Liver (tissue), 9 donors: Measurements from ENCODE around the gene SERPINB10. TPM values are rescaled to one million over a fixed set of nuclear protein-coding genes. Genes with fewer than 3 reads are reported as not detected.

ENCODE experiments used
- DNase-seq: peaks from one replicate; pipeline ENCODE4 v3.0.0-alpha.2; 2017; ENCODE audit warnings: low spot score
- H3K27ac ChIP-seq, 2 donors: one replicate each; pipeline ENCODE4 v1.7.0; 2013; ENCODE audit warnings: inconsistent platforms in 2 of 2, low read length in 2 of 2, control low read depth in 1 of 2, low read depth in 1 of 2, mild to moderate bottlenecking in 1 of 2
- H3K27me3 ChIP-seq, 4 donors: one replicate each; pipeline versions ENCODE4 v1.6.1 to v1.7.0; 2013; ENCODE audit warnings: low read length in 3 of 4, inconsistent platforms in 1 of 4, mild to moderate bottlenecking in 1 of 4, moderate library complexity in 1 of 4; ENCODE audit not compliant: control insufficient read depth in 4 of 4, insufficient read depth in 4 of 4
- H3K36me3 ChIP-seq, 4 donors: one replicate each; pipeline versions ENCODE4 v1.6.1 to v1.7.0; 2013; ENCODE audit warnings: low read length in 3 of 4, mild to moderate bottlenecking in 3 of 4, low read depth in 1 of 4, moderate library complexity in 1 of 4; ENCODE audit not compliant: control insufficient read depth in 4 of 4, insufficient read depth in 3 of 4
- H3K4me1 ChIP-seq, 4 donors: one replicate each; pipeline versions ENCODE4 v1.6.1 to v1.7.0; 2013; ENCODE audit warnings: low read length in 3 of 4, mild to moderate bottlenecking in 3 of 4, moderate library complexity in 1 of 4; ENCODE audit not compliant: control insufficient read depth in 4 of 4, insufficient read depth in 4 of 4
- H3K4me3 ChIP-seq, 3 donors: one replicate each; pipeline versions ENCODE4 v1.6.1 to v1.7.0; 2013; ENCODE audit warnings: low read length in 3 of 3, control low read depth in 1 of 3, low read depth in 1 of 3, mild to moderate bottlenecking in 1 of 3
- H3K9ac ChIP-seq, 2 donors: one replicate each; pipeline ENCODE4 v1.7.0; 2013; ENCODE audit warnings: low read length in 2 of 2, mild to moderate bottlenecking in 2 of 2, moderate library complexity in 2 of 2, control low read depth in 1 of 2, low read depth in 1 of 2
- H3K9me3 ChIP-seq, 4 donors: one replicate each; pipeline versions ENCODE4 v1.6.1 to v1.7.0; 2013; ENCODE audit warnings: low read length in 3 of 4; ENCODE audit not compliant: control insufficient read depth in 4 of 4
- ATF3 ChIP-seq: IDR thresholded peaks from 2 replicates; pipeline ENCODE4 v1.6.1; 2016; ENCODE audit warnings: antibody characterized with exemption
- EGR1 ChIP-seq, 2 donors: IDR thresholded peaks; 2 replicates each; pipeline ENCODE4 v1.6.1; 2016 to 2018; ENCODE audit warnings: antibody characterized with exemption in 2 of 2, low read depth in 2 of 2
- FOXA1 ChIP-seq: IDR thresholded peaks from 2 replicates; pipeline ENCODE4 v1.6.1; 2016; ENCODE audit warnings: antibody characterized with exemption
- FOXA2 ChIP-seq: IDR thresholded peaks from 2 replicates; pipeline ENCODE4 v1.6.1; 2016; ENCODE audit warnings: antibody characterized with exemption
- GABPA ChIP-seq, 2 donors: IDR thresholded peaks in 1 of 2; conservative IDR thresholded peaks in 1 of 2; 2 replicates each; pipeline ENCODE4 v1.6.1; 2016; ENCODE audit warnings: antibody characterized with exemption in 2 of 2, mild to moderate bottlenecking in 1 of 2, moderate library complexity in 1 of 2
- HNF4G ChIP-seq: IDR thresholded peaks from 2 replicates; pipeline ENCODE4 v1.6.1; 2016; ENCODE audit warnings: antibody characterized with exemption
- JUND ChIP-seq, 2 donors: IDR thresholded peaks; 2 replicates each; pipeline ENCODE4 v1.6.1; 2016; ENCODE audit warnings: antibody characterized with exemption in 2 of 2
- NR2F2 ChIP-seq: IDR thresholded peaks from 2 replicates; pipeline ENCODE4 v1.6.1; 2016; ENCODE audit warnings: antibody characterized with exemption
- RAD21 ChIP-seq, 2 donors: IDR thresholded peaks; 2 replicates each; pipeline ENCODE4 v1.6.1; 2016; ENCODE audit warnings: antibody characterized with exemption in 2 of 2, mild to moderate bottlenecking in 2 of 2
- REST ChIP-seq: IDR thresholded peaks from 2 replicates; pipeline ENCODE4 v1.6.1; 2016; ENCODE audit warnings: antibody characterized with exemption, mild to moderate bottlenecking
- RXRA ChIP-seq, 2 donors: IDR thresholded peaks; 2 replicates each; pipeline ENCODE4 v1.6.1; 2017 to 2018; ENCODE audit warnings: antibody characterized with exemption in 2 of 2, mild to moderate bottlenecking in 1 of 2
- SP1 ChIP-seq: IDR thresholded peaks from 2 replicates; pipeline ENCODE4 v1.6.1; 2018; ENCODE audit warnings: antibody characterized with exemption, mild to moderate bottlenecking
- TAF1 ChIP-seq: conservative IDR thresholded peaks from 2 replicates; pipeline ENCODE4 v1.6.1; 2016; ENCODE audit warnings: antibody characterized with exemption, mild to moderate bottlenecking
- YY1 ChIP-seq: IDR thresholded peaks from 2 replicates; pipeline ENCODE4 v1.6.1; 2016; ENCODE audit warnings: antibody characterized with exemption, mild to moderate bottlenecking
- WGBS: extraction: QIAGEN DNeasy Blood & Tissue Kit; methylation state at CpG from one replicate; pipeline ENCODE4 v1.1.7; 2013; 5-methylcytosine and 5-hydroxymethylcytosine counted together
- polyA plus RNA-seq, 2 donors: library from polyadenylated mRNA; stranded (reverse) in 1 of 2; unstranded in 1 of 2; fragments of 200-250 nt in 1 of 2; fragments of >200 nt in 1 of 2; fragmentation: Nextera tagmentation in 1 of 2; extraction: Ambion mirVana in 1 of 2; gene quantifications; one replicate each; pipeline versions ENCODE4 v1.2.1 to v1.2.3, GENCODE V29; 2013 to 2015
- total RNA-seq, 2 donors: library from RNA; depleted of rRNA; stranded (reverse); fragments of >200 nt; gene quantifications; one replicate each; pipeline ENCODE4 v1.2.3, GENCODE V29; 2014
- TF ChIP-seq, protein P1 (sequence below): fragments of 150-350 bp; IDR thresholded peaks from 2 replicates; pipeline ENCODE4 v1.5.1; 2017; ENCODE audit warnings: improper control_type of control experiment, low read depth, low read length; ENCODE audit not compliant: missing input control
- donor health status: healthy.
- donor health status: healthy.
- donor health status: healthy.
- donor health status: healthy.
- donor health status: healthy.

SERPINB10 gene
- total RNA-seq: 1 to 10 TPM in 1 of 2 donors, not detected in 1; 4.6 TPM
- not detected for polyA plus RNA-seq

DNA sequence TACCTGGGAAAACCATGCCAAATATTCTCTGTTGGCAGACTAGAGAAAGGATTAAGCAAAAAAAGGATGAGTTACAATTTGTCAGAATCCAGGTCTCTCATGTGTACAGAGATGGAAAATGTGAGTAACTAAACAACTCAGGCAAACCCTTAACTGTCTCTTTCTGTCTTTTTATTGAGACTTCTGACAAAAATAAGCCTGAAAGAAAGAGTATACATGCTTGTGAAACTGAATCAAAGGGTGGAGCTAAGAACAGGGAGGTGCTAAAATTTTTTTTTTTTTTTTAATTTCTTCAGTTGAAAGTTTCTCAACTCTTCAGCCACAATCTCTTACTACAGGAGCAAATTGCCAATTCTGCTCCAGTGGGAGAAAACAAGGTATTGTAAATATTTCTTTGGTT, at the start of gene SERPINB10:
TSS of gene SERPINB10 (plus strand) at position 295 of the 400 bp plus-strand sequence. CDS start 7,553 bp downstream, outside the sequence.
- H3K27me3 ChIP-seq: no peaks in the 10 kb centered on the region
- TF ChIP-seq FOXA1: no peak
- TF ChIP-seq ATF3: no peak
- TF ChIP-seq TAF1: no peak
- TF ChIP-seq JUND (IDR thresholded peaks at IDR 0.05): no peak
- no peak within 1 kb of the TSS for H3K4me3 ChIP-seq
- DNase-seq: no peak
- no peak within 1 kb of the TSS for H3K9ac ChIP-seq
- no peak within 1 kb of the TSS for H3K27ac ChIP-seq
- no peaks in the 10 kb centered on the region for H3K36me3 ChIP-seq
- no peaks in the 10 kb centered on the region for H3K4me1 ChIP-seq
- H3K9me3 ChIP-seq: no peaks in the 10 kb centered on the region

DNA sequence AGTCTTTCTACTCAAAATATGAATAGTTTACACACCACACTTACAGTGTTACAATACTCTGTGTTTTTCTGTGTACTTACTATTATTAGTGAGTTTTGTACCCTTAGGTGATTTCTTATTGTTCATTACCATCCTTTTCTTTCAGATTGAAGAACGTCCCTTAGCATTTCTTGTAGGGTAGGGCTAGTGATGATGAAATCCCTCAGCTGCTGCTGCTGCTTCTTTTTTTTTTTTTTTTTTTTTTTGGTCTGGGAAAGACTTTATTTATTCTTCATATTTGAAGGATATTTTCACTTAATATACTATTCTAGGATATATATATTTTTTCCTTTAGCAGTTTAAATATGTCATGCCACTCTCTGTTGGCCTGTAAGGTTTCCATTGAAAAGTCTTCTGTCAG, 49.3 kb upstream of the SERPINB10 start:
- Histone ChIP-seq H3K9ac (no peak overlapping the region), H3K27me3 (no peaks in the 10 kb centered on the region), H3K4me3 (no peak overlapping the region), H3K4me1 (no peaks in the 10 kb centered on the region), H3K27ac (no peak overlapping the region), H3K9me3 (no peaks in the 10 kb centered on the region), H3K36me3 (no peaks in the 10 kb centered on the region)
- WGBS: 52% methylated on average over 1 of the region's 1 CpG
- TF ChIP-seq RXRA (IDR thresholded peaks at IDR 0.05) (no peak), FOXA1 (no peak), HNF4G (no peak), GABPA (IDR thresholded peaks at IDR 0.05 in 1 of 2, conservative IDR thresholded peaks at IDR 0.05 in 1 of 2) (no peak), REST (no peak), TAF1 (no peak), YY1 (no peak), NR2F2 (no peak), RAD21 (IDR thresholded peaks at IDR 0.05) (no peak), FOXA2 (no peak), JUND (IDR thresholded peaks at IDR 0.05) (no peak), SP1 (no peak), ATF3 (no peak), EGR1 (IDR thresholded peaks at IDR 0.05; ENCODE audit: low read depth in 2 of 2) (no peak)
- TF ChIP-seq, protein P1, sequence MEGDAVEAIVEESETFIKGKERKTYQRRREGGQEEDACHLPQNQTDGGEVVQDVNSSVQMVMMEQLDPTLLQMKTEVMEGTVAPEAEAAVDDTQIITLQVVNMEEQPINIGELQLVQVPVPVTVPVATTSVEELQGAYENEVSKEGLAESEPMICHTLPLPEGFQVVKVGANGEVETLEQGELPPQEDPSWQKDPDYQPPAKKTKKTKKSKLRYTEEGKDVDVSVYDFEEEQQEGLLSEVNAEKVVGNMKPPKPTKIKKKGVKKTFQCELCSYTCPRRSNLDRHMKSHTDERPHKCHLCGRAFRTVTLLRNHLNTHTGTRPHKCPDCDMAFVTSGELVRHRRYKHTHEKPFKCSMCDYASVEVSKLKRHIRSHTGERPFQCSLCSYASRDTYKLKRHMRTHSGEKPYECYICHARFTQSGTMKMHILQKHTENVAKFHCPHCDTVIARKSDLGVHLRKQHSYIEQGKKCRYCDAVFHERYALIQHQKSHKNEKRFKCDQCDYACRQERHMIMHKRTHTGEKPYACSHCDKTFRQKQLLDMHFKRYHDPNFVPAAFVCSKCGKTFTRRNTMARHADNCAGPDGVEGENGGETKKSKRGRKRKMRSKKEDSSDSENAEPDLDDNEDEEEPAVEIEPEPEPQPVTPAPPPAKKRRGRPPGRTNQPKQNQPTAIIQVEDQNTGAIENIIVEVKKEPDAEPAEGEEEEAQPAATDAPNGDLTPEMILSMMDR: no peak
- DNase-seq: no peak
